ENCODE results near the gene TMEM191C.

GRCh38 chr22:21457023-21457787 lies 10.0 kb upstream of the TMEM191C start:
- no peak for TF ChIP-seq CTCF (IDR thresholded peaks at IDR 0.05; ENCODE audit: insufficient read depth, low read length, poor library complexity, severe bottlenecking)
- no peak for TF ChIP-seq EZH2phosphoT487 (conservative IDR thresholded peaks at IDR 0.05; ENCODE audit: low read length)
